NCI-H2081 (cell line): ENCODE data around the gene TMEM270.
"Not testable (repeated sequence)": the region's sequence is repeated elsewhere in the genome, so short reads cannot be mapped to it uniquely, and the experiment has no call there.

Experiments
- DNase-seq, 2 experiments: peaks; one replicate each; lab custom pipeline; 2025; lab: John Stamatoyannopoulos, UW

The TMEM270 gene

GRCh38 chr7:73832806-73833205 lies 28.2 kb upstream of the TMEM270 start:
- DNase-seq = no peak

- no peak for DNase-seq
Measured at GRCh38 chr7:73833251-73833919, 27.6 kb upstream of the TMEM270 start.

GRCh38 chr7:73834626-73835191 lies 26.2 kb upstream of the TMEM270 start:
- DNase-seq = no peak

GRCh38 chr7:73837167-73837566 lies 23.8 kb upstream of the TMEM270 start:
- DNase-seq = not testable (repeated sequence)

GRCh38 chr7:73838642-73839041 lies 22.3 kb upstream of the TMEM270 start:
- DNase-seq = no peak

- no peak for DNase-seq
Measured at GRCh38 chr7:73839290-73839689, 21.7 kb upstream of the TMEM270 start.

- no peak for DNase-seq
Measured at GRCh38 chr7:73839743-73840714, 20.9 kb upstream of the TMEM270 start.

GRCh38 chr7:73840715-73841379 lies 20.1 kb upstream of the TMEM270 start:
- no peak for DNase-seq

GRCh38 chr7:73841689-73842066 lies 19.3 kb upstream of the TMEM270 start:
- no peak for DNase-seq

GRCh38 chr7:73842067-73842976 lies 18.6 kb upstream of the TMEM270 start, which contains the start of gene METTL27:
Gene METTL27 (minus strand): TSS chr7:73842516. CDS start chr7:73842140, 376 bp downstream.
- peak; percentile 95 to 96 for DNase-seq

- DNase-seq = no peak
Measured at GRCh38 chr7:73844131-73844547, 16.8 kb upstream of the TMEM270 start.

GRCh38 chr7:73844848-73845460 lies 16.0 kb upstream of the TMEM270 start:
- DNase-seq = no peak

GRCh38 chr7:73845701-73846195 lies 15.2 kb upstream of the TMEM270 start:
- DNase-seq = not testable (repeated sequence)

- DNase-seq = no peak
Measured at GRCh38 chr7:73847941-73848723, 12.8 kb upstream of the TMEM270 start.

- no peak for DNase-seq
Measured at GRCh38 chr7:73850781-73851207, 10.2 kb upstream of the TMEM270 start.

GRCh38 chr7:73851410-73852338 lies 9.3 kb upstream of the TMEM270 start:
- DNase-seq = no peak

- no peak for DNase-seq
Measured at GRCh38 chr7:73852500-73852899, 8.5 kb upstream of the TMEM270 start.

GRCh38 chr7:73856941-73857340 lies 4.0 kb upstream of the TMEM270 start:
- no peak for DNase-seq
